Osteoblast (primary cell): Measurements from ENCODE around the gene PAK1. TPM values are rescaled to one million over a fixed set of nuclear protein-coding genes. Genes with fewer than 3 reads are reported as not detected.

ENCODE experiments used
- DNase-seq: peaks from one replicate; pipeline ENCODE4 v3.0.0; 2011; ENCODE audit warnings: low spot score, mixed read lengths; ENCODE audit not compliant: insufficient read length; ENCODE audit errors: missing footprints
- H2AFZ ChIP-seq: 2 replicates; pipeline ENCODE4 v1.6.0; 2011; ENCODE audit warnings: mild to moderate bottlenecking, low read length
- H3K27ac ChIP-seq: 2 replicates; pipeline ENCODE4 v1.5.1; 2011; ENCODE audit warnings: mild to moderate bottlenecking, low read depth, low read length, moderate library complexity
- H3K27me3 ChIP-seq: 2 replicates; pipeline ENCODE4 v1.6.0; 2012; ENCODE audit warnings: mild to moderate bottlenecking, control low read depth, inconsistent platforms, low read length, moderate library complexity; ENCODE audit not compliant: insufficient read depth
- H3K36me3 ChIP-seq: 2 replicates; pipeline ENCODE4 v1.5.1; 2011; ENCODE audit warnings: mild to moderate bottlenecking, low read length, control low read depth, moderate library complexity; ENCODE audit not compliant: insufficient read depth
- H3K4me1 ChIP-seq: 2 replicates; pipeline ENCODE4 v1.5.1; 2011; ENCODE audit warnings: mild to moderate bottlenecking, low read length, control low read depth, moderate library complexity; ENCODE audit not compliant: insufficient read depth
- H3K4me2 ChIP-seq: 2 replicates; pipeline ENCODE4 v1.6.0; 2011; ENCODE audit warnings: mild to moderate bottlenecking, low read length; ENCODE audit not compliant: insufficient read depth
- H3K4me3 ChIP-seq: fragments of 200-600 bp; sonication (generic); 3 replicates; pipeline ENCODE4 v1.5.1; 2012; ENCODE audit warnings: mild to moderate bottlenecking, low read length, inconsistent platforms; ENCODE audit not compliant: insufficient read depth
- H3K79me2 ChIP-seq: 2 replicates; pipeline ENCODE4 v1.6.0; 2012; ENCODE audit warnings: mild to moderate bottlenecking, low read length, control low read depth, inconsistent platforms; ENCODE audit not compliant: insufficient read depth
- H3K9me3 ChIP-seq: 2 replicates; pipeline ENCODE4 v1.5.1; 2011; ENCODE audit warnings: low read depth, low read length, control low read depth
- H4K20me1 ChIP-seq: 2 replicates; pipeline ENCODE4 v1.6.0; 2012; ENCODE audit warnings: mild to moderate bottlenecking, low read length, control low read depth; ENCODE audit not compliant: insufficient read depth
- CTCF ChIP-seq: IDR thresholded peaks from 2 replicates; pipeline ENCODE4 v1.5.1; 2011; ENCODE audit warnings: mild to moderate bottlenecking, low read depth, low read length, moderate library complexity; ENCODE audit errors: extremely low read depth
- total RNA-seq: library from RNA; depleted of rRNA; stranded (reverse); fragments of >200 nt; gene quantifications from 2 replicates; pipeline ENCODE4 v1.2.3, GENCODE V29; 2012

PAK1 gene
- total RNA-seq, 1 donor: 34.4 TPM

GRCh38 chr11:77374611-77375031, 99.3 kb downstream of the PAK1 start:
- no peaks in the 10 kb centered on the region for H3K79me2 ChIP-seq
- no peaks in the 10 kb centered on the region for H3K27me3 ChIP-seq
- H2AFZ ChIP-seq: no peak overlapping the region
- H3K9me3 ChIP-seq: no peaks in the 10 kb centered on the region
- peaks cover 13% of the 10 kb centered on the region for H3K4me1 ChIP-seq
- TF ChIP-seq CTCF: no peak
- H3K27ac ChIP-seq: peak overlapping the region; percentile 47
- no peak for DNase-seq
- no peak overlapping the region for H3K4me3 ChIP-seq
- peaks cover 4% of the 10 kb centered on the region for H3K36me3 ChIP-seq
- no peak overlapping the region for H3K4me2 ChIP-seq
- H4K20me1 ChIP-seq: no peaks in the 10 kb centered on the region

- DNase-seq: no peak
- no peak overlapping the region for H3K4me3 ChIP-seq
- no peak overlapping the region for H3K4me2 ChIP-seq
- H3K36me3 ChIP-seq: peaks cover 4% of the 10 kb centered on the region
- no peak overlapping the region for H2AFZ ChIP-seq
- no peaks in the 10 kb centered on the region for H3K9me3 ChIP-seq
- H3K79me2 ChIP-seq: no peaks in the 10 kb centered on the region
- no peak for TF ChIP-seq CTCF
- H3K27me3 ChIP-seq: no peaks in the 10 kb centered on the region
- peaks cover 13% of the 10 kb centered on the region for H3K4me1 ChIP-seq
- no peak overlapping the region for H3K27ac ChIP-seq
- no peaks in the 10 kb centered on the region for H4K20me1 ChIP-seq
Observed at GRCh38 chr11:77374108-77374507, 99.8 kb downstream of the PAK1 start.

- Histone ChIP-seq H3K79me2 (no peaks in the 10 kb centered on the region), H3K4me2 (no peak overlapping the region), H3K9me3 (no peaks in the 10 kb centered on the region)
Observed at GRCh38 chr11:77372726-77373125, 101.2 kb downstream of the PAK1 start.

GRCh38 chr11:77371646-77372045, 102.2 kb downstream of the PAK1 start:
- H3K9me3 ChIP-seq: no peaks in the 10 kb centered on the region
- no peak overlapping the region for H3K4me2 ChIP-seq
- TF ChIP-seq CTCF: no peak
- no peaks in the 10 kb centered on the region for H3K27me3 ChIP-seq
- H3K36me3 ChIP-seq: no peaks in the 10 kb centered on the region
- H2AFZ ChIP-seq: no peak overlapping the region
- H3K4me1 ChIP-seq: peaks cover 13% of the 10 kb centered on the region
- no peaks in the 10 kb centered on the region for H4K20me1 ChIP-seq
- DNase-seq: no peak
- H3K4me3 ChIP-seq: no peak overlapping the region
- H3K79me2 ChIP-seq: no peaks in the 10 kb centered on the region
- no peak overlapping the region for H3K27ac ChIP-seq

More at GRCh38 chr11:77372726-77373125, 101.2 kb downstream of the PAK1 start:
- Histone ChIP-seq H4K20me1 (no peaks in the 10 kb centered on the region), H3K27me3 (no peaks in the 10 kb centered on the region), H3K36me3 (peaks cover 2% of the 10 kb centered on the region), H2AFZ (no peak overlapping the region), H3K27ac (no peak overlapping the region), H3K4me1 (peaks cover 13% of the 10 kb centered on the region), H3K4me3 (no peak overlapping the region)
- no peak for TF ChIP-seq CTCF
- DNase-seq: no peak
